WTC11 (cell line): Measurements from ENCODE around the gene C3orf62.

Source experiments
- CTCF ChIP-seq: fragments of 200-600 bp; IDR thresholded peaks from 2 replicates; pipeline ENCODE4 v1.8.0; 2022; ENCODE audit warnings: antibody characterized with exemption
- E2F4 ChIP-seq: sonication (generic); formaldehyde crosslinking; IDR thresholded peaks from 2 replicates; pipeline ENCODE4 v1.8.1; 2022; ENCODE audit warnings: low read depth, mild to moderate bottlenecking, moderate library complexity, missing genetic modification reagents, borderline replicate concordance
- FOXK1 ChIP-seq: sonication (generic); formaldehyde crosslinking; IDR thresholded peaks from 2 replicates; pipeline ENCODE4 v1.8.0; 2022; ENCODE audit warnings: mild to moderate bottlenecking, moderate library complexity, missing genetic modification reagents
- JUN ChIP-seq: sonication (generic); formaldehyde crosslinking; IDR thresholded peaks from 2 replicates; pipeline ENCODE4 v1.8.0; 2023; ENCODE audit warnings: mild to moderate bottlenecking, missing genetic modification reagents
- NFE2L1 ChIP-seq: sonication (generic); formaldehyde crosslinking; IDR thresholded peaks from 2 replicates; pipeline ENCODE4 v1.8.1; 2023; ENCODE audit warnings: missing genetic modification reagents
- RELA ChIP-seq: sonication (generic); formaldehyde crosslinking; IDR thresholded peaks from 2 replicates; pipeline ENCODE4 v1.8.1; 2022; ENCODE audit warnings: missing genetic modification reagents, mild to moderate bottlenecking, borderline replicate concordance
- TF ChIP-seq, protein P1 (sequence below): sonication (generic); formaldehyde crosslinking; IDR thresholded peaks from 2 replicates; pipeline ENCODE4 v1.8.1; 2023; ENCODE audit warnings: mild to moderate bottlenecking, missing genetic modification reagents, borderline replicate concordance
- TF ChIP-seq, protein P2 (sequence below): sonication (generic); formaldehyde crosslinking; IDR thresholded peaks from 2 replicates; pipeline ENCODE4 v1.8.1; 2023; ENCODE audit warnings: mild to moderate bottlenecking, missing genetic modification reagents, moderate library complexity
- TF ChIP-seq, protein P3 (sequence below): sonication (generic); formaldehyde crosslinking; IDR thresholded peaks from 2 replicates; pipeline ENCODE4 v1.8.1; 2023; ENCODE audit warnings: mild to moderate bottlenecking, missing genetic modification reagents, moderate library complexity

GRCh38 chr3:49276475-49277382, at the start of gene C3orf62:
- TF ChIP-seq CTCF: no peak
- TF ChIP-seq JUN (CRISPR knock-in tag): no peak
- no peak for TF ChIP-seq FOXK1 (CRISPR knock-in tag)
- TF ChIP-seq NFE2L1 (CRISPR knock-in tag): no peak
- TF ChIP-seq, protein P1, sequence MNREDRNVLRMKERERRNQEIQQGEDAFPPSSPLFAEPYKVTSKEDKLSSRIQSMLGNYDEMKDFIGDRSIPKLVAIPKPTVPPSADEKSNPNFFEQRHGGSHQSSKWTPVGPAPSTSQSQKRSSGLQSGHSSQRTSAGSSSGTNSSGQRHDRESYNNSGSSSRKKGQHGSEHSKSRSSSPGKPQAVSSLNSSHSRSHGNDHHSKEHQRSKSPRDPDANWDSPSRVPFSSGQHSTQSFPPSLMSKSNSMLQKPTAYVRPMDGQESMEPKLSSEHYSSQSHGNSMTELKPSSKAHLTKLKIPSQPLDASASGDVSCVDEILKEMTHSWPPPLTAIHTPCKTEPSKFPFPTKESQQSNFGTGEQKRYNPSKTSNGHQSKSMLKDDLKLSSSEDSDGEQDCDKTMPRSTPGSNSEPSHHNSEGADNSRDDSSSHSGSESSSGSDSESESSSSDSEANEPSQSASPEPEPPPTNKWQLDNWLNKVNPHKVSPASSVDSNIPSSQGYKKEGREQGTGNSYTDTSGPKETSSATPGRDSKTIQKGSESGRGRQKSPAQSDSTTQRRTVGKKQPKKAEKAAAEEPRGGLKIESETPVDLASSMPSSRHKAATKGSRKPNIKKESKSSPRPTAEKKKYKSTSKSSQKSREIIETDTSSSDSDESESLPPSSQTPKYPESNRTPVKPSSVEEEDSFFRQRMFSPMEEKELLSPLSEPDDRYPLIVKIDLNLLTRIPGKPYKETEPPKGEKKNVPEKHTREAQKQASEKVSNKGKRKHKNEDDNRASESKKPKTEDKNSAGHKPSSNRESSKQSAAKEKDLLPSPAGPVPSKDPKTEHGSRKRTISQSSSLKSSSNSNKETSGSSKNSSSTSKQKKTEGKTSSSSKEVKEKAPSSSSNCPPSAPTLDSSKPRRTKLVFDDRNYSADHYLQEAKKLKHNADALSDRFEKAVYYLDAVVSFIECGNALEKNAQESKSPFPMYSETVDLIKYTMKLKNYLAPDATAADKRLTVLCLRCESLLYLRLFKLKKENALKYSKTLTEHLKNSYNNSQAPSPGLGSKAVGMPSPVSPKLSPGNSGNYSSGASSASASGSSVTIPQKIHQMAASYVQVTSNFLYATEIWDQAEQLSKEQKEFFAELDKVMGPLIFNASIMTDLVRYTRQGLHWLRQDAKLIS (CRISPR knock-in tag): no peak
- TF ChIP-seq, protein P2, sequence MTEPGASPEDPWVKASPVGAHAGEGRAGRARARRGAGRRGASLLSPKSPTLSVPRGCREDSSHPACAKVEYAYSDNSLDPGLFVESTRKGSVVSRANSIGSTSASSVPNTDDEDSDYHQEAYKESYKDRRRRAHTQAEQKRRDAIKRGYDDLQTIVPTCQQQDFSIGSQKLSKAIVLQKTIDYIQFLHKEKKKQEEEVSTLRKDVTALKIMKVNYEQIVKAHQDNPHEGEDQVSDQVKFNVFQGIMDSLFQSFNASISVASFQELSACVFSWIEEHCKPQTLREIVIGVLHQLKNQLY (CRISPR knock-in tag): no peak
- TF ChIP-seq E2F4 (CRISPR knock-in tag): no peak
- TF ChIP-seq RELA: no peak
- TF ChIP-seq, protein P3, sequence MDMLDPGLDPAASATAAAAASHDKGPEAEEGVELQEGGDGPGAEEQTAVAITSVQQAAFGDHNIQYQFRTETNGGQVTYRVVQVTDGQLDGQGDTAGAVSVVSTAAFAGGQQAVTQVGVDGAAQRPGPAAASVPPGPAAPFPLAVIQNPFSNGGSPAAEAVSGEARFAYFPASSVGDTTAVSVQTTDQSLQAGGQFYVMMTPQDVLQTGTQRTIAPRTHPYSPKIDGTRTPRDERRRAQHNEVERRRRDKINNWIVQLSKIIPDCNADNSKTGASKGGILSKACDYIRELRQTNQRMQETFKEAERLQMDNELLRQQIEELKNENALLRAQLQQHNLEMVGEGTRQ: no peak
